MM.1S (cell line): ENCODE data around the gene APOE.

Experiments
- DNase-seq: peaks from one replicate; pipeline ENCODE4 v3.0.0-alpha.2; 2015
- H2AFZ ChIP-seq: fragments of 300-600 bp; sonication (generic); 2 replicates; pipeline ENCODE4 v1.6.0; 2016; ENCODE audit warnings: antibody characterized with exemption, low read length
- H3F3A ChIP-seq: fragments of 300-600 bp; sonication (generic); 2 replicates; pipeline ENCODE4 v1.6.1; 2016; ENCODE audit warnings: mild to moderate bottlenecking, antibody characterized with exemption, low read length, moderate library complexity, mixed read lengths; ENCODE audit not compliant: insufficient read depth
- H3K27ac ChIP-seq: fragments of 300-600 bp; sonication (generic); 2 replicates; pipeline ENCODE4 v1.5.1; 2016; ENCODE audit warnings: mild to moderate bottlenecking, low read length
- H3K27me3 ChIP-seq: fragments of 300-600 bp; sonication (generic); replicated peaks from 2 replicates; pipeline ENCODE4 v1.6.0; 2016; ENCODE audit warnings: low read length; ENCODE audit not compliant: insufficient read depth
- H3K36me3 ChIP-seq: fragments of 300-600 bp; sonication (generic); replicated peaks from 2 replicates; pipeline ENCODE4 v1.6.1; 2016; ENCODE audit warnings: mild to moderate bottlenecking, low read length, mixed read lengths; ENCODE audit not compliant: insufficient read depth
- H3K4me1 ChIP-seq: fragments of 300-600 bp; sonication (generic); 2 replicates; pipeline ENCODE4 v1.6.1; 2016; ENCODE audit warnings: low read length, mixed read lengths
- H3K4me2 ChIP-seq: fragments of 300-600 bp; sonication (generic); 2 replicates; pipeline ENCODE4 v1.6.0; 2016; ENCODE audit warnings: low read depth, low read length
- H3K4me3 ChIP-seq: fragments of 300-600 bp; sonication (generic); 2 replicates; pipeline ENCODE4 v1.5.1; 2016; ENCODE audit warnings: low read length, mixed read lengths
- H3K79me2 ChIP-seq: fragments of 300-600 bp; sonication (generic); 2 replicates; pipeline ENCODE4 v1.6.1; 2016; ENCODE audit warnings: mixed run types, low read length, mixed read lengths
- H3K9ac ChIP-seq: fragments of 300-600 bp; sonication (generic); 2 replicates; pipeline ENCODE4 v1.6.1; 2016; ENCODE audit warnings: low read length, mixed read lengths
- H3K9me2 ChIP-seq: fragments of 300-600 bp; sonication (generic); replicated peaks from 2 replicates; pipeline ENCODE4 v1.6.1; 2016; ENCODE audit warnings: mild to moderate bottlenecking, low read length, mixed read lengths; ENCODE audit not compliant: insufficient read depth
- H3K9me3 ChIP-seq: fragments of 300-600 bp; sonication (generic); replicated peaks from 2 replicates; pipeline ENCODE4 v1.6.1; 2016; ENCODE audit warnings: mild to moderate bottlenecking, low read length, mixed read lengths; ENCODE audit not compliant: insufficient read depth
- H4K20me1 ChIP-seq: fragments of 300-600 bp; sonication (generic); 2 replicates; pipeline ENCODE4 v1.6.1; 2016; ENCODE audit warnings: mild to moderate bottlenecking, low read length, moderate library complexity, mixed read lengths; ENCODE audit not compliant: insufficient read depth
- EZH2 ChIP-seq: fragments of 300-600 bp; sonication (generic); optimal IDR thresholded peaks from 2 replicates; pipeline ENCODE3; 2017; ENCODE audit warnings: low read depth, mild to moderate bottlenecking, antibody characterized with exemption, low read length, mixed read lengths
- EZH2phosphoT487 ChIP-seq: fragments of 300-600 bp; sonication (generic); IDR thresholded peaks from 2 replicates; pipeline ENCODE4 v1.6.1; 2018; ENCODE audit warnings: antibody characterized with exemption, low read length
- TF ChIP-seq, protein P1 (sequence below): fragments of 300-600 bp; sonication (generic); IDR thresholded peaks from 2 replicates; pipeline ENCODE4 v1.5.1; 2016; ENCODE audit warnings: antibody characterized with exemption, low read length, mixed read lengths

Gene APOE

DNA sequence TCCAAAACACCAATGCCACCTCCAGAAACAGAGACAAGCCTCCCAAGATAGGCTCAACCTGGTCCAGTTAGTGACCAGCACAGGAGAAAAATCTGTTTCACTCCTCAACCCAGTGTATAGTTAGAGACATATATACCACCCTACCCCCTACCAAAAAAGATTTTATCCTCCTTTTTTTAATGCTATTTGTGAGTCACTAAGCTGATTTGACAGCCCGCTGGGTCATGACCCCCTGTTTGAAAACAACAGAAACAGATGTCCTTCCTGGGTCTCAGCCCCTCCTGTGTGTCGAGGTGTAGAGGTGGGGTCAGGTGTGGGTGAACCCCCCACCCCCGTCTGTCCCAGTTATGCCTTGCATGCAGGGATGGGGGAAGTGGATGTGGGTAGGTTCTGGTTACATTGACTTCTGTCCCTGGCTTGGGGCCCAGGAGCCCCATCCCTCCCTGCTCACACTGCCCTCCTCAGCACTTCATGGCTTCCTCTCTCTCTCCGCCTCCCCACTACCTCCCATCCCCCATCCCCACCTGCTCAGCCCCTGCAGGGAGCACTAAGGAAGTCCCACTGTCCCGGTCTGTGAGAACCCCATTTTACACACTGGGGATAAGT lies 28.6 kb upstream of the APOE start:
- TF ChIP-seq EZH2phosphoT487 (no peak), EZH2 (no peak)
- TF ChIP-seq, protein P1, sequence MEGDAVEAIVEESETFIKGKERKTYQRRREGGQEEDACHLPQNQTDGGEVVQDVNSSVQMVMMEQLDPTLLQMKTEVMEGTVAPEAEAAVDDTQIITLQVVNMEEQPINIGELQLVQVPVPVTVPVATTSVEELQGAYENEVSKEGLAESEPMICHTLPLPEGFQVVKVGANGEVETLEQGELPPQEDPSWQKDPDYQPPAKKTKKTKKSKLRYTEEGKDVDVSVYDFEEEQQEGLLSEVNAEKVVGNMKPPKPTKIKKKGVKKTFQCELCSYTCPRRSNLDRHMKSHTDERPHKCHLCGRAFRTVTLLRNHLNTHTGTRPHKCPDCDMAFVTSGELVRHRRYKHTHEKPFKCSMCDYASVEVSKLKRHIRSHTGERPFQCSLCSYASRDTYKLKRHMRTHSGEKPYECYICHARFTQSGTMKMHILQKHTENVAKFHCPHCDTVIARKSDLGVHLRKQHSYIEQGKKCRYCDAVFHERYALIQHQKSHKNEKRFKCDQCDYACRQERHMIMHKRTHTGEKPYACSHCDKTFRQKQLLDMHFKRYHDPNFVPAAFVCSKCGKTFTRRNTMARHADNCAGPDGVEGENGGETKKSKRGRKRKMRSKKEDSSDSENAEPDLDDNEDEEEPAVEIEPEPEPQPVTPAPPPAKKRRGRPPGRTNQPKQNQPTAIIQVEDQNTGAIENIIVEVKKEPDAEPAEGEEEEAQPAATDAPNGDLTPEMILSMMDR, result no peak
- no peaks in the 10 kb centered on the region for H3K36me3 ChIP-seq
- no peaks in the 10 kb centered on the region for H3K4me1 ChIP-seq
- no peaks in the 10 kb centered on the region for H3F3A ChIP-seq
- H3K79me2 ChIP-seq, result no peaks in the 10 kb centered on the region
- no peak for DNase-seq
- H3K27ac ChIP-seq, result no peak overlapping the region
- H4K20me1 ChIP-seq, result no peaks in the 10 kb centered on the region
- H3K4me2 ChIP-seq, result no peak overlapping the region
- no peak overlapping the region for H3K9ac ChIP-seq
- H3K9me2 ChIP-seq, result no peaks in the 10 kb centered on the region
- H2AFZ ChIP-seq, result no peak overlapping the region
- no peak overlapping the region for H3K4me3 ChIP-seq
- no peaks in the 10 kb centered on the region for H3K9me3 ChIP-seq
- peaks cover 95% of the 10 kb centered on the region for H3K27me3 ChIP-seq

GRCh38 chr19:44878120-44878865 lies 27.3 kb upstream of the APOE start:
- H3K36me3 ChIP-seq, result no peaks in the 10 kb centered on the region
- H3K4me2 ChIP-seq, result no peak overlapping the region
- no peak for DNase-seq
- H3K27ac ChIP-seq, result no peak overlapping the region
- no peaks in the 10 kb centered on the region for H4K20me1 ChIP-seq
- no peaks in the 10 kb centered on the region for H3K4me1 ChIP-seq
- H3K9me2 ChIP-seq, result no peaks in the 10 kb centered on the region
- no peaks in the 10 kb centered on the region for H3K9me3 ChIP-seq
- no peak overlapping the region for H2AFZ ChIP-seq
- no peak overlapping the region for H3K4me3 ChIP-seq
- no peak overlapping the region for H3K9ac ChIP-seq
- TF ChIP-seq, protein P1, result no peak
- TF ChIP-seq EZH2phosphoT487 (no peak), EZH2 (no peak)
- H3F3A ChIP-seq, result no peaks in the 10 kb centered on the region
- H3K27me3 ChIP-seq, result peaks cover 97% of the 10 kb centered on the region
- H3K79me2 ChIP-seq, result no peaks in the 10 kb centered on the region

DNA sequence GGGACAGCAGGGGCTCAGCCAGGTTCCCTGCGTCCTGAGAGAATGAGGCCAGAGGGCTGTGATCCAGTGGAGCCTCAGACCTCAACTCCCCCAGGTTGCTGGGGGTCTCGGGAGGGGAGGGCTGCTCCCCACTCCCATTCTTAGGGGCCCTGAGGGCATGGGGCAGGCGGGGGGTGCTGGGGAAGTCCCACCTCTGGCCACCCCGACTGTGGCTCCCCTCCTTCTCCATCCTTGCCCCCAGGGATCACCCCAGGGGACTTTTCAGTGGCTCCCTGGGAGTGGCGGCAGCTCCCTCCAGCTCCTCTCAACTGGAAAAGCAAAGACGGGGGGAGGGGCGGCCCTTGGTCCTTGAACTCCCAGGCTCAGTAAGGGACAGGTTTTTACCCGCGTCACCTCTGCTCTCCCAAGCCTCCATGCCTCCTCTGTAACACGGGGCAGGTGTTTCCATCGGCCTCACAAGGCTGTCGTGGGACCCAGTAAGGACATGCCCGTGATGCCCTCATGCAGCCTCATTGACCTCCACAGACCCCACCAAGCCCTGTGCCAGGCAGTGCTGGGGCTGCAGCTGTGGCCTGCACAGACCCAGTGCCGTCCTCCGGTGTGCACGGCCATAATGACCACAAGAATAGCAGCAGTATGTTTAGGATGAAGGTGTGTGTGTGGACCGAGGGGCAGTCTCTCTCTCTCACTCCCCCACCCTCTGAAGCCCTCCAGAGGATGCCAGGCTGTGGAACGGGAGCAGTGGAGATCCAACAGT lies 26.1 kb upstream of the APOE start:
- Histone ChIP-seq H3K9ac (no peak overlapping the region), H3F3A (no peaks in the 10 kb centered on the region), H3K4me3 (no peak overlapping the region), H3K4me1 (no peaks in the 10 kb centered on the region), H3K79me2 (no peaks in the 10 kb centered on the region), H3K9me2 (no peaks in the 10 kb centered on the region), H3K27me3 (peaks cover 97% of the 10 kb centered on the region), H3K36me3 (no peaks in the 10 kb centered on the region), H3K9me3 (no peaks in the 10 kb centered on the region), H3K4me2 (no peak overlapping the region), H3K27ac (no peak overlapping the region), H4K20me1 (no peaks in the 10 kb centered on the region), H2AFZ (no peak overlapping the region)
- TF ChIP-seq, protein P1, result no peak
- TF ChIP-seq EZH2, result no peak
- no peak for TF ChIP-seq EZH2phosphoT487
- no peak for DNase-seq
